ENCODE data around the gene ARL6IP1.

Gene ARL6IP1
- 97.0 to 128 reads per million in 2 donors for total RNA-seq

DNA sequence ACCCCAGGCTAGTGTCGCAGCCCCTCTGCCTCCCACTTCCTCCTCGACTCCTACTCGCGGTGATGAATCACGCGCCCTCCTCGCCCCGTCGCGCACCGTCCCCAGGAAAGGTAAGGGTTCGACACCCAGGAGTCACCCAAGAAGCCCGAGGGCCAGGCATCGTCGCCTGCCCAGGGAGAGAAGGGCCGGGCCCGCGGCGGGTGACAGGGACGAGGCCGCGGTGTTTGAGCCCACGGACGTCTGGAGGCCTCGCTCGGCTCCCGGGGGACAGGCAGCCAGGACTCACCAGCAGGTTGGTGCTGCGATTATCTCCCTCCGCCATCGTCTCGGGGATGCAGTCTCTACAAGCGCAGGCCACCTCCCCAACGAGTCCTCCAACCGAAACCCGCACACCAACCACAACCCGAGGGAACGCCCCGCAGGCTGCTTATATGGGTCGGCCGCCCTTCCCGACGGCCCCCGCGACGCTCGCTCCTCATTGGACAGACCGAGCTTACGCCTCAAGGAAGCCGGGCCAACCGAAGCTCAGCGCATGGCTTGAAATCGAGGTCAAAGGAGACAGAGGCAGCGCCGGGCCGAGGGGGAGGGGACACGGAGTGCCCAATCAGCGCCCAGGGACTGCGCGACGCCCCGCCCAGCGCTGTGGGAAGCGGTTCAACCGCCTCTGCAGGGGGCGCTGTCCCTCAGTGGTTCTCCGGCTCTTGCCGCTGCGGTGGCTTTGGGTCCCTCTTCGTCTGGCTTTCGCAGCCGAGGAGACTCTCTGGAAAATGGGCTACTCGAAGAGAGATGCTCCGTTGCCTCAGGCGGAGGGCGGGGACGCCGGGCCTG lies at the start of gene ARL6IP1:
TSS of gene ARL6IP1 (minus strand) at position 405 of the 828 bp plus-strand sequence. CDS start at position 322, 83 bp downstream.
- DNase-seq = peak; percentile 98

DNA sequence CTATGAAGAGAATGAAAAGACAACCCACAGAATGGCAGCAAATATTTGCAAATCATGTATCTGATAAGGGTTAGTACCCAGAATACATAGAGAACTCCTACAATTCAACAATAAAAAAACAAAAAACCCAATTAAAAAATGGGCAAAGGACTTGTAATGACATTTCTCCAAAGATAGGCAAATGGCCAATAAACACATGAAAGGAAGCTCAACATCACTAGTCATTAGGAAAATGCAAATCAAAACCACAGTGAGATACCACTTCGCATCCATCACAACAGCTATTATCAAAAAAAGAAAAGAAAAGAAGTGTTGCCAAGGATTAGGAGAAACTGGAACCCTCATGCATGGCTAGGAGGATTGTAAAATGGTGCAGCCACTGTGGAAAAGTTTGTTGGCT lies 45.1 kb upstream of the ARL6IP1 start:
- no peak for DNase-seq

DNA sequence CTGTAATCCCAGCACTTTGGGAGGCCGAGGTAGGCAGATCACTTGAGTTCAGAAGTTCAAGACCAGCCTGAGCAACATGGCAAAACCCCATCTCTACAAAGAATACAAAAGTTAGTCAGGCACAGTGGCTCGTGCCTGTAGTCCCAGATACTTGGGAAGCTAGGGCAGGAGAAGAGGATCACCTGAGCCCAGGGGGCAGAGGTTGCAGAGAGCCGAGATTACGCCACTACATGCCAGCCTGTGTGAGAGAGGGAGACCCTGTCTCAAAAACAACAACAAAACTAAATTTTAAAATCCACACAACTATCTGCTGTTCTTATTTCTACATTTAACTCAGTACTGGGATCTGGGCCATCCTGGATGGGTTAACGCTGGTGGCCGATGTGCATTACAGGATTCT lies 41.2 kb upstream of the ARL6IP1 start:
- DNase-seq = no peak

DNA sequence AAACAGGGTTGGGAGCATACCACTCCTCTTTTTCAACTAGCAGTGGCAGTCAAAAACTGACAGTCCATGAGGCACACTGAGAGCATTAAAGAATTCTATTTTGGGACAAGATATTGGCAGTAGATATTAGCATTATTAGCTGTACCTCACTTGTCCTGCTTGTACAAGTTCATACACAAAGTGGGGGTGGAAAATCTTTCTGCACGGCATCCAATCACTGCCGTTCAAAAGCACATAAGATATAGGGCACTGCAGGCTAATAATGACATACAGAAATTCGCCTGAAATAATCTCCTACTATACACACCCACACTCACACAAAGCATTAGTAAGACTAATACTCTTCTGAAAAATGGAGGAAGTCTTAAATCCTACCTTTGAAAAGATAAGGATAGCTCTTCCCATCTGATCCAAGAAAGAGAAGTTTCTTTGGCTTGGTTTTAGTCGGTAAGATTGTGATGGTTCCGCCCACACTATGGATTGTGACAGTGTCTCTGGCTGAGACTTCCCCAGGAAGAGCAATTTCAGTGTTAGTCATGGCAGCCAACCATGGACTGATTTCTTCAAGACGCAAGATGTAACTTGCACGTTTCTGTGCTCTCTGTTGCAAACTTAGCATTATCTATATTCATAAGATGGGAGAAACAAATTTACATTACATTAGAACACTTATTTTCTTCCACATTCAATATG lies 40.6 kb upstream of the ARL6IP1 start:
- DNase-seq = no peak

DNA sequence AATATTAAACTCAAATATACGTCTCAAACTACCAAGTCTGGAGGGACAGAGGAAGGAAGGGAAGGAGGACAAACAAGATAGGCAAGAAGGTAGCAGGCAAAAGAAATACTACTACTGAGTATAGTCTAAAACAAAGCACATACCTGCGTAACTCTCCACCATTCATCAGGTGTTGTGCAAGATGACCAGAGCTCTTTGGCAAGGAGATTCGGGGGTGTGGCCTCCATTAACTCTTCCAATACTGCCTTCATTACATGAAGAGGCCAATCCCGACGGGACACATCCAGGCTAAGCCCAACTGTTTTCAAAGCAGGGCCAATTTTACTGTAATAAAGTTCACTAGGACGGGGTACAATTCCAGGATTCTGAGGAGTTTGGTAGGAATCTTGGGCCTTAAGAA lies 38.2 kb upstream of the ARL6IP1 start:
- no peak for DNase-seq

DNA sequence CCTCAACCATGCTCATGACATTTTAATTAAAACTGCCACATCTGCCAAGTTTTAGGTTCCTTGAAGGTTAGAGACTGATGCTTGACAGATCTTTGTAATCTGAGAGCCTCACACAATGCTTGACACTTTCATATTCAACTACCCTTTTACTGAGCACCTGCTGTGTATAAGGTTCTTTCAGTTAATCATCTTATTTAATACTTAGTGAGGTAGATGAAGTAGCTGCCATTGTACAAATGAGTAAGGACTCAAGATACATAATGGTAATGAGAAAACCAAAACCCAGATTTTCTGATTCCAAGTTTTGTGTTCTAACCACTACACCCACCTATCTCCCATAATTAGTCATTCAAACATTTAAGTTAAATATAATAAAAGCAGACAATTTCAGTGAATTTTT lies 35.4 kb upstream of the ARL6IP1 start:
- DNase-seq = no peak

DNA sequence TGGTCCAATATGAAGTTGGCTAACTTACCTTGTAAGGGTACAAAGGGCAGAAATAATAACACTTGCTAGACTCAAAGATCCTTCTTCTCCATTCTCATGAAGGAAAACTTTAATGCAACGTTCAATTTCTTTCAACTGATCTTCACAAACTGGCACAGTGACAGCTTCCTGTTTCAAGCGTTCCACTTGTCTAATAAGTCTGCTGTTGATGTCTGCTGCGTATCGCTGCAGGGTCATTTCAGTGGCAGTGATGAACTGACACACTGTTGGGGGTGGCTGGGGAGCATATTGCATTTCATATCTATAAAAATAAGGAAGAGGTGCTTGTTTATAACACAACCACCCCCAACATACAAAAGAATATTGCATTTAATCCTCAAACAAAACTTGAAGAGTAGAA lies 33.5 kb upstream of the ARL6IP1 start:
- DNase-seq = no peak

DNA sequence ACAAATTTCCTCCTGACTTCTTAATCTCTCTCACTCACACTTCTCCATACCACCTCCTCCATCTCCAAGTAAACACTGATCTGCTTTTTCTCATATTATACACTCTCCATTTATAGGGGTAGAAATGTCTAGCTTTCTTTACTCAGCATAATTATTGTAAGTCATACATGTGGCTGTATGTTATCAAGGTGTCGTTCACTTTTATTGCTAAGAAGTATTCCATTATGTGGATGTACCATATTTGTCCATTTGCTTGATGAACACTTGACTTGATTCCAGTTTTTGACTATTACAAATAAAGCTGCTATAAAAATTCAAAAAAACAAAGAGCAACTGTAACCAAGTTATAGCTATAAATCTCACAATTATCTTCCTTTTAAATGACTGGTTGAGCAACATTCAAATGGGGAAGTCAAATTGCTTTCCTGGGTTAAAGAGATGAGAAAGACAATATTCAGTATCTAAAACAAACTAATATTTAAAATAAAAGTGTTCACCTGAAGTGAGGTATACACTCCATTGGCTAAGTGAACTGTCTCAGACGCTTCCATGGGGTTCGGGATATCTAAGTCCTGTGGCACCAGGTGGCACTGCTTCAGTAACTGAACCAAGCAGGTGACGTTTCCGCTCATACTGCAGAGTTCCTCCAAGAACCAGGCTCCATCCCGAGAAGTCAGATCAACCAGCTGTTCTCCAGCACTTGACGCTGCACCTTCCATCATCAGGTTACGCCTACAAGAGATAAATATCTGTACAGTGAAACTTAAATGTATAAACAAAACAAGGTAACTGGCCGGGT lies 32.6 kb upstream of the ARL6IP1 start:
- no peak for DNase-seq

DNA sequence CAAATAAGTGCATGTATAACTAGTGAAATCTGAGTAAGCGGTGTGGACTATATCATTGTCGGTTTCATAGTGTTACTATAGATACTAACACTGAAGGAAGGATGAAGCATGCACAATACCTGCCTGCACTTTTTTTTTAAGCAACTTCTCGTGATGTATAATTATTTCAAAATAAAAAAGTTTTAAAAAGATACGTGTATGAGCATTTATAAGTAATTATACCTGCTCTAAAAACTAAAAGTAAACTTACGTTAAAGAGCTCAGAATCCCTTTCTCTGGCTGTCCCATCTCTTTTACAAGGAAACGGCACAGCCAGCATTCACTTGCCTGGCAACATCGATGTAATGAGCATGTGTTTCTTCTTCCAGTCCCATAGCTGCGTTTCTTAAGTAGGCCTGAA lies 31.3 kb upstream of the ARL6IP1 start:
- DNase-seq = no peak

DNA sequence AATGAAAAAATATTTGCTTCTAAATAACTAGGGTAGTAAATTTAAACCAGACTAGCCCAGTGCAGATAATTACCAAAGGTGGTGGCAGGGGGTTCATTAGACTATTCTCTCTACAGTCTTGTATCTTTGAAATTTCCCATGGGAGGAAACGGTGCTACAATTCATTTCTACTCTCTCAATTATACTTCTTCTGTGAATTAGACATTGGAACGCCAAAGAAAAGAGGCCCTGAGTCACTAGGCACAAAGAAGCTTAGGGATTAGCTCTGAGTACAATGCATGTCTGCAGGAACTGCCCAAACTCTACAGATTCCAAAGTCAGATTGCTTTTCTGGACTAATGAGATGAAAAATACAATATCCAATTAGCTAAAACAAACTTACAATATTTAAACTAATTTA lies 30.7 kb upstream of the ARL6IP1 start:
- DNase-seq = no peak

DNA sequence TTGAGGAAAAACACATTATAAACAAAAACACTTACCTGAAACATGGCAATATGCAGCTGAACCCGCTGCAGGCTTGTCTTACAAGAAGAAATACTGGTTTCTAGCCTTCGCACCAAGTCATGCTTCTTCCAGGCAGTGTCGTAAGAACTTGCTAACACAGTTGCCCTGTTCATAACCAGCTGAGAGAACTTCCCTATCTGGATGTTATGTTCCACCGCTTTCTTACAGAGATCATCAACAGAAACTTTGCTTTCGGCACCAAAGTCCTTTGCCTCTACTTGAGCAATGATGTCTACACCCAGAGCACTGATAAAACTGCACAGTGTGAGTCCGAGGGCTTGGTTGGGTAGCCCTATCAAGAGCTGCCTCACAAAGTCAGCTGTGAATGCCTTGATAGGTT lies 27.9 kb upstream of the ARL6IP1 start:
- no peak for DNase-seq

DNA sequence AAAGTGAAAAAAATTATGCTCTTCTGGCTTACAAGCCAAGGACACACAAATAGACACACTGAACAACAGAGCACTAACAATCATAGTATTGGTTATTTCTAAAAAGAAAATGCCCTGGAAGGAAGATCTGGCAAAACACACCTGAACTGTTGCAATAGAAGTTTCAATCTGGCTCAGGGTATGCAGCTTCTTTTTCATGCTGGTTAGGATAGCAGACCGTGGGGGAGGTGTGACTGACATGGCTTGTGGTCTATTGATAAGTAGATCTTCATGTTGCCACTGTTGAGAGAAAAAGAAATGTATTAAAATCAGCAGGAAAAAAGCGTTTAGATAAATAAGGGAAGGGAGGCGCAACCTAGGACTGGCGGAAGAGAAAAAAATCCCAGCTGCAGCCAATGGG lies 26.5 kb upstream of the ARL6IP1 start:
- no peak for DNase-seq

DNA sequence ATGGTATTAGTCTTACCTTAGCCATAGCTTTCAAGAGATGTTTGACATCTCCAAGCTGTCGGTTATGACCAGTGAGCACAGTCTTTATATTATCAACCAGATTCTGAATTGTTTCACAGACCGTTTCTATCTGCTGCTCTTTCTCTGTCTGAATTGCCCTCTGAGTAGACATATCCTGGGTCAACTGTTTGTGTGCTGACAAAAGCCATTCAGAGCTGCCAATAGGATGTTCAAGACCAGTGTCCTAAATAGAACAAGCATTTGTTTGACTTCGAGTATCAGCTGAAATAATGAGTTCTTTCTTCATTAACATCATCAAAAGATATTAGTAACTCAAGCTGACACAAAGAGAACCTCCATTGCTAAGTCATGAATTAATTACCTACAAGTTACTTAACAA lies 14.9 kb upstream of the ARL6IP1 start:
- DNase-seq = no peak

DNA sequence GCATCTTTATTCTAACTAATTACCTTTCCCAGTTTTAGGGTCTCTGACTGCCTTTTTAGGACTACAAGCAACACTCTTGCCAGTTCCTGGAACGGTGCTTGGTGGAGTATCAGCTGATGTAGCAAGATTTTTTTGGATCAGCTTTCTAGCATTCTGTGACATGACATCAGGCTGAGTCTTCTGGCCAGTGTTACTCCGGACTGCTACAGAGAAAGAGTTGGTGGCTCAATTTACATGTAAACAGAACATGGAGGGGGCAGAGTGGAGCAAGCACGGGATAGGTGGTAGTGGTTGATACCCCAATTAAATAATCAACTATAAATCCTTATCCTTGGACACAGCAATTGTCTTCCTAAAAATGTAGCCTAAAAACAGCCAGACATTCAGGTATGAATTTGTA lies 10.6 kb upstream of the ARL6IP1 start:
- no peak for DNase-seq

DNA sequence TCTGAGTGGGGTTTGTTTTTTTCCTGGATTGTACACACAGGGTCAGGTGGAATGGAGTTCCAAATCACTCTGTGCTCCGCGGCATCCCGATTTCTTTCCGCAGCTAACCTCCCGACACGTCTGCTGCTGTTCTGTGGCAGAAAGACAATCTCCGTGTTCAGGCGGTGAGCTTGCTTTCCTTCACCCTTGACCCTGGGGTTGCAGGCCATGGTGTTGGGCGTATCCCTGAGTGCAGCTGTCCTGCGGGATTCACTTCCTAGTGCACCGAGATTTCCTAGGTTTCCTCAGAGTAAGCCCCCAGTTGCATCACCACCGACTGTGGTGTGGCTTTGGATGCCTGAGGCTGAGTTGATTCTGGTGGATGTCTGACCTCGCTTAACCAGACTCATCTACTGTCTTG lies 7.8 kb upstream of the ARL6IP1 start:
- DNase-seq = no peak

DNA sequence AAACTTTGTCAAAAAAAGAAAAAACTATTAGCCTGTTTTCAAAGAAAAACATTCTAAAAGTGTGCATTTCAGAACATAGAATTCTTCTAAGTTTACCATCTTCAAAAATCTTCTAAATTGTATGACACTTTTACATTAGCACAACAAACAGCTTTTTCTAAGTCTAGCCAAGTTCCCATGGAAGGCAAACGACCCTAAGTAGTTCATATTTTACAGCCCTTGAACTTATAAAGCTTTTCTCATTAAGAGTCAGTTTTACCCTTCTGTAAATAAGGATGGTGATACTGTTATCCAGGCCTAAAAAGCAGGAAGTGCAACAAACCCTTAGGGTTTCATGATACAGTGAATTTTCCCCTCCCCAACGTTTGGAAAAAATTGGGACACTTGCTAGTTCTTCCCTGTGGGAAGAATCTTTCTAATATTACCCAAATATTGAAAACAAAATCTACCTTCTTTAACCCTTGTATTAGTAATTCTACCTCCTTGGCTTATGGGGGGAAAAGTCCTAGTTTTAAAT lies 4.0 kb upstream of the ARL6IP1 start:
- no peak for DNase-seq

DNA sequence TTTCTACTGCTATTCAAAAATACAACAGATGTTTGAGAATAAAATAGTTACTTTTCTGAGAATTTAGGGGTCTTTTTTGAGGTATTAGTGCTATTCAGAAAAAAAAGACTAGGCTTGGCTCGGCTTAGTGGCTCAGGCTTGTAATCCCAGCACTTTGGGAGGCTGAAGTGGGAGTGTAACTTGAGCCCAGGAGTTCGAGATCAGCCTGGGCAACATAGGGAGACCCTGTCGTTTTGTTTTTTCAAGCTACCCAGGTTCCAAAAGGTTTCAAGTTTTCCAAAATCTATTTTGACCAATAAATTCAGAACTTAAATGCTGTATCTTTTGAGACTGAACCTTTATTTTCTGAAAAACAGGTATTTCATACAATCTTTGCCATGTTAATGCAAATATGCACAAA lies 3.2 kb upstream of the ARL6IP1 start:
- no peak for DNase-seq

DNA sequence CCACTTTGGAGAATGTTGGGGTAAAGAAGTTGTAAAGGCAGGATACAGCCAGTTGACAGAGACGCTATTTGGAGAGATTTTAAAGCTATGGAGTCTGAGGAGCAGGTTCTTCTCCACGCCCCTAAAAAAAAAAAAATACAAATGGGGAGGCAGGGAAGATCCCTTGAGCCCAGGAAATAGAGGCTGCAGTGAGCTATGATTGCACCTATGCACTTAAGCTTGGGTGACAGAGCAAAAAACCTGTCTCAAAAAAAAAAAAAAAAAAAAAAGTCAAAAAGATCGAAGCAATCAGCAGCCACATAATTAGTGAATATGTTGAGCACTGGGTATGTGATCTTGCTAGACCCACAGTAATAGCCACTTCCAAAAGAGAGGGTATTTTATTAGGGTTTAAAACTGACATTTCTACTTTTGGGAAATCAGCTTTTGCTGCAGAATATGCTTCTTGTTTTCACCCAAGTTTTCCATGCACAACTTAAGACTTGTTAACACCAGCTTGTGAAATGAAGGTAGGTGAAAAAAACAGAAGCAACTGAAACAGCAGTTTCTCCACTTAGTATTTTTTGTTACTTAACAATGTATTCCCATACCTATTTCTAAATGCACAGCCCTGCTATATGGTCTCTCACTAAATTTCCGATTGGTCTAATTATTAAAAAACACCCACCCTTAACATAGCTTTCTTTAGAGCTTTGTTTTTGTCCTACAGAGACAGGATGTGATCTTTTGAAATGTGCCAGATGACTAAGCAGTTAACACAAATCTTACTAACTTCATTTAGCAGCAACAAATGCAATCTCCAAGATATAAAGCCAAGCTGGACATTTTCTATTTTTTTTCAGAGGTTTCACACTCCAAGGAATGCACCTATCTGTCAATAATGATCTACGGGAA lies 2.5 kb upstream of the ARL6IP1 start:
- no peak for DNase-seq

DNA sequence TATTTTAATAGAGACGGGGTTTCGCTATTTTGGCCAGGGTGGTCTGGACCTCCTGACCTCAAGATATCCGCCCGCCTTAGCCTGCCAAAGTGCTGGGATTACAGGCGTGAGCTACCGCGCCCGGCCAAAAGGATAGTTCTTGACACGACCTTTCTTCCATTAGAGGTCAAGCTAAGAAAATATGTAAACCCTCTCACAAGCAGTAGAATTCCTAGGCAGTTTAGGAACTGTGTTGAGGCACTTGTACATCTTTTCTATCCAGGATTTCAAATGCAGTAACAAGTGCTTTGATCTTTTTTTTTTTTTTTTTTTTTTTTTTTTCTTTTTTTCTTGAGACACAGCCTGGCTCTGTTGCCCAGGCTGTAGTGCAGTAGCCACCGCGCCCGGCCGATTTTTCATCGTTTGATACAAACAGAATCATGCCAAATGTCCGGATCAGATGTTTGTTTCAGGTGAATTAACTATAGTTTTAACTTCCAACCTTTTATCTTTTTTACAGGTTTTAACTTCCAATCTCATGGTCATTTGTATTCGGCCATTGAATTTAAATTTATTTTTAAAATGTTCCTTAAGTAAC lies 1.5 kb upstream of the ARL6IP1 start:
- no peak for DNase-seq

DNA sequence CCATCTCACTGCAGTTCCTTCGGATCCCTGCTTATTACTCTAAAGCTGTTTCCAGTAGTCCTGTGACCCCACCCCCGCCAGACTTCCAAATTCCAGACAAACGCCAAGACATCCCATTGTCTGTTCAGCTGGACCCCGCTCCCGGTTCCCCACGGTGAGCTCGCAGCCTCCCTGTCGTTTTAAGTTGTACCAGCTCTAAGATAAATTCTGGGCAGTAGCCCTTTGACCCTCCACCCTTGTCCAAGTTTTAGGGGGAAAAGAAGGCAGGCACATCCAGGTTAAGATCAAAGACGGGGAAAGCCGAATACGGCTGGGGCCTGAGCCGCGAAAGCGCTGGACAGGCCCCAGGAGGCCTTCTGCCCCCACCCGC lies 589 bp downstream of the ARL6IP1 start:
- no peak for DNase-seq

DNA sequence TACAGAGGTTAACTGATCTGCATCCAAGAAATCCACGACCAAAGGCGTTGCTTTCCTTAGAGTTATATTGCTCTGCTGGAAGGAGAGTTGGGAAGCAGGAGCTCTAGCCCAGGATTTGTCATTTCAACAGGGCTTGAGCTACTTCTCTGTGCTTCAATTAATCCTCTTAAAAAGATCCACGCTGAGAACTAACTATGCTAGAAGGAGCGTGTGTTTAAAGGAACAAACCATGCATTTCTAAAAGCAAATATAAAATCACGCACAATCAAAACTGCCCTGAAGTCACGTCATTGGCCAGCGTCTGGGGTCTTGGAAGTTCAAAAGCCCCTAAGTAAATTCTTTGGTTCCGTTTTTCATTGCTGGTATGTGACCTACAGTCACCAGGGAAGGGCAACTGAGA lies 1.1 kb downstream of the ARL6IP1 start:
- no peak for DNase-seq

DNA sequence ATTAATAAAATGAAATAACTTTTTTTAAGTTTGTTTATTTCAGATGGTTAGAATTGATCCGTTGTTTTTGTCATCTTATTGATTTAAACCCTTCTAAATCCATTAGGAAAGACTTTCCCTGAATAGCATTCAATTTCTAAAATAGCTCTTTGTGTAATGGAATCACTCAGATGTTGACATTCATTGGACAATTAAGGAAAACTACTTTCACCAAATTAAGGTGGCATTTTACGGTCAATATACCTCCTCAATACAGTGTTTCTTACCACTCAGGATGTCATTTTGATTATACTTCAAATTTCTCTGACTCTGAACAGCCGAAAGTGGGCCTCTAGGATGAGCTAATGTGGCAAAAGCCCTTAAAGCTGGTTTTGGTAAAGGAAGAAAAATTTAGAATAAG lies 1.8 kb downstream of the ARL6IP1 start:
- no peak for DNase-seq

All from T-helper 9 cell (primary cell).